ENCODE results near the gene EFHC1. TPM values are rescaled to one million over a fixed set of nuclear protein-coding genes. Genes with fewer than 3 reads are reported as not detected.

The EFHC1 gene
- total and polyA plus RNA-seq, 10 donors, result 9.3 to 40.3 (median 16.8) TPM

GRCh38 chr6:52482903-52483670 is 62.9 kb downstream of the EFHC1 start:
- DNase-seq, result no peak
- Histone ChIP-seq H3K27ac (no peak overlapping the region), H3K4me3 (no peak overlapping the region), H3K36me3 (peaks cover 0 to 3% (median 0%) of the 10 kb centered on the region in 6 donors), H3K4me1 (no peaks in the 10 kb centered on the region), H3K9me3 (no peaks in the 10 kb centered on the region), H3K27me3 (replicated peaks in 1 of 7) (no peaks in the 10 kb centered on the region)
- TF ChIP-seq POLR2AphosphoS5 (IDR thresholded peaks at IDR 0.05) (no peak), POLR2A (IDR thresholded peaks at IDR 0.05) (no peak), CTCF (IDR thresholded peaks at IDR 0.05 in 8 of 11, conservative IDR thresholded peaks at IDR 0.05 in 3 of 11) (no peak)
- intact Hi-C loops (cut with DNase I; ENCODE audit: low total_unique reads), result no loop called here
- WGBS, 5 donors, result 86 to 95% (median 87%) methylated on average over 7 of the region's 7 CpGs

GRCh38 chr6:52483671-52484003 is 63.5 kb downstream of the EFHC1 start:
- H3K9me3 ChIP-seq, result no peaks in the 10 kb centered on the region
- H3K27me3 ChIP-seq (replicated peaks in 1 of 7), result no peaks in the 10 kb centered on the region
- TF ChIP-seq POLR2AphosphoS5 (IDR thresholded peaks at IDR 0.05), result no peak
- TF ChIP-seq POLR2A (IDR thresholded peaks at IDR 0.05), result no peak
- no peak for TF ChIP-seq CTCF (IDR thresholded peaks at IDR 0.05 in 8 of 11, conservative IDR thresholded peaks at IDR 0.05 in 3 of 11)
- H3K36me3 ChIP-seq, result peaks cover 0 to 3% (median 0%) of the 10 kb centered on the region in 6 donors
- intact Hi-C loops (cut with DNase I; ENCODE audit: low total_unique reads), result no loop called here
- DNase-seq, result no peak
- H3K4me3 ChIP-seq, result no peak overlapping the region
- no peaks in the 10 kb centered on the region for H3K4me1 ChIP-seq
- H3K27ac ChIP-seq, result no peak overlapping the region
- 87 to 98% (median 92%) methylated on average over 3 of the region's 3 CpGs for WGBS, 5 donors

GRCh38 chr6:52489881-52490280 is 69.7 kb downstream of the EFHC1 start:
- TF ChIP-seq CTCF (IDR thresholded peaks at IDR 0.05 in 8 of 11, conservative IDR thresholded peaks at IDR 0.05 in 3 of 11) (no peak), POLR2AphosphoS5 (IDR thresholded peaks at IDR 0.05) (no peak), POLR2A (IDR thresholded peaks at IDR 0.05) (no peak)
- Histone ChIP-seq H3K9me3 (peaks cover 0 to 5% (median 3%) of the 10 kb centered on the region in 8 donors), H3K4me1 (peaks cover 4 to 44% (median 14%) of the 10 kb centered on the region in 6 donors), H3K27me3 (replicated peaks in 1 of 7) (no peaks in the 10 kb centered on the region), H3K27ac (peak overlapping the region in 2 of 8 donors; percentile 81 to 83), H3K36me3 (peaks cover 0 to 4% (median 0%) of the 10 kb centered on the region in 6 donors), H3K4me3 (no peak overlapping the region)
- 23 to 30% (median 26%) methylated on average over 5 of the region's 5 CpGs for WGBS, 5 donors
- DNase-seq, result no peak
- intact Hi-C loops (cut with DNase I; ENCODE audit: low total_unique reads), result no loop called here

- 60 to 72% (median 66%) methylated on average over 14 of the region's 14 CpGs for WGBS, 5 donors
- H3K9me3 ChIP-seq, result peaks cover 0 to 7% (median 4%) of the 10 kb centered on the region in 8 donors
- peaks cover 4 to 48% (median 14%) of the 10 kb centered on the region in 6 donors for H3K4me1 ChIP-seq
- no peak for DNase-seq
- TF ChIP-seq CTCF (IDR thresholded peaks at IDR 0.05 in 8 of 11, conservative IDR thresholded peaks at IDR 0.05 in 3 of 11) (no peak), POLR2A (IDR thresholded peaks at IDR 0.05) (no peak), POLR2AphosphoS5 (IDR thresholded peaks at IDR 0.05) (peak in 1 of 3 donors; percentile 49)
- intact Hi-C loops (cut with DNase I; ENCODE audit: low total_unique reads), result no loop called here
- H3K27ac ChIP-seq, result peak overlapping the region; percentile 54 to 86 (median 76)
- peaks cover 0 to 13% (median 0%) of the 10 kb centered on the region in 6 donors for H3K36me3 ChIP-seq
- H3K27me3 ChIP-seq (replicated peaks in 1 of 7), result no peaks in the 10 kb centered on the region
- peak overlapping the region in 2 of 8 donors; percentile 6 to 23 for H3K4me3 ChIP-seq
Measured at GRCh38 chr6:52491203-52492069, 71.3 kb downstream of the EFHC1 start.
